Ascending aorta (tissue), 2 donors: ENCODE data around the gene FAM110D. TPM values are rescaled to one million over a fixed set of nuclear protein-coding genes. Genes with fewer than 3 reads are reported as not detected.

Experiments
- DNase-seq, 2 donors: peaks; one replicate each; pipeline ENCODE4 v3.0.0-alpha.2; 2019; ENCODE audit warnings: low spot score in 2 of 2
- H3K27ac ChIP-seq, 2 donors: fragments of 200-600 bp; sonication (generic); one replicate each; pipeline ENCODE4 v1.5.1; 2016 to 2017; ENCODE audit warnings: mild to moderate bottlenecking in 1 of 2
- H3K27me3 ChIP-seq: fragments of 200-600 bp; sonication (generic); one replicate; pipeline ENCODE4 v1.5.1; 2017
- H3K36me3 ChIP-seq, 2 donors: fragments of 200-600 bp; sonication (generic); one replicate each; pipeline ENCODE4 v1.5.1; 2016
- H3K4me1 ChIP-seq, 2 donors: fragments of 200-600 bp; sonication (generic); one replicate each; pipeline ENCODE4 v1.5.1; 2016 to 2017; ENCODE audit warnings: mild to moderate bottlenecking in 1 of 2
- H3K4me3 ChIP-seq, 2 donors: fragments of 200-600 bp; sonication (generic); one replicate each; pipeline ENCODE4 v1.5.1; 2016 to 2017; ENCODE audit warnings: mild to moderate bottlenecking in 1 of 2
- H3K9me3 ChIP-seq, 2 donors: fragments of 200-600 bp; sonication (generic); one replicate each; pipeline ENCODE4 v1.5.1; 2016
- intact Hi-C: fragments of 100-400 bp; cut with DNase I; formaldehyde crosslinking; loops from one replicate; pipeline ENCODE4 v1.15.1; 2023
- total RNA-seq: library from RNA; depleted of rRNA; stranded (reverse); fragments of >200 nt; gene quantifications from one replicate; pipeline ENCODE4 v1.1.0, GENCODE V29; 2016
- TF ChIP-seq, protein P1 (sequence below), 3 experiments: fragments of 200-600 bp in 2 of 3; fragments of 450-650 bp in 1 of 3; sonication (generic) in 2 of 3; IDR thresholded peaks; one replicate each; pipeline ENCODE4 v1.5.1; 2016 to 2019; ENCODE audit warnings: antibody characterized with exemption in 3 of 3, mild to moderate bottlenecking in 1 of 3, moderate library complexity in 1 of 3

FAM110D gene
- total RNA-seq, 1 donor from 2014 or later, result 60.0 TPM

DNA sequence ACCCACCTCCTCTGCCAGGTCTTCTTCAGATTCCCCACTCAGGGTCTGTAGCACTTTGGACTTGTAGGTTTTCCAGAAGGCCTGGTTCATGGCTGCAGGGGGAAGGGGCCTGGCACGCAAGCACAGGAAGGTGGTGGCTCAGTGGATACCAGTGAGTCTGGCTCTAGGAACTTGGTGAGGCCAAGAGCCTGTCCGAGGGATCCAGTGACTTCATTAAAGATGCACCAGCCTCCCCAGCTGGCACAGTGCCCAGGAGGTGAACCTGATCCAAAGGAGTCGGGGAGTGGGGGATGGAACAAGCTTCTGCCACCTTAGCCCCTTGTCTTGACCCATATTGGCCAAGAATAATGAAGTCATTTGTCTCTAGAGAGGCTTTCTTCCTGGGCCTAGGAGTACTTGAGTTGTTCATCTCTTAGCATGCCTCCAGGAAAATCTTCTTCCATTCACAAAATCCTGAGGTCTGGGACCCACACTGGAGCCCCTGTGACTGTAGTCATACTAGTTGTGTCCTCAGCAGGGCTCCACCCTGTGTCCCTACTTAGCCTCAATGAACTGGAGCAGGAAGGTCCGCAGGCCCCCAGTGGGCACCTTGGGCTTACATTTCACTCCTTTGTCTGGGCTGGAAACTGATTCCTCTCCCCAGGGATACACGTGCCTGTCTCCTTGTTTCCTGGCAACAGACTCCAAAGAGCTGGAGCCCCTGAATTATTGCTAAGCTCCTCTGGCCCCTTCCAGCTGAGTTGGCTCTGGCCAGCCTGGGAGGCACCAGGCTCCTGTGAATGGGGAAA, 9.7 kb downstream of the FAM110D start, which contains the start of gene C1orf232:
C1orf232 (minus strand) TSS at position 554 of the 788 bp plus-strand sequence; CDS start at position 90, 464 bp downstream.
- Histone ChIP-seq H3K36me3 (no peaks in the 10 kb centered on the region), H3K9me3 (no peaks in the 10 kb centered on the region), H3K27ac (peak within 1 kb of the TSS; percentile 41 to 54), H3K4me1 (peaks cover 0 to 9% of the 10 kb centered on the region in 2 donors), H3K27me3 (no peaks in the 10 kb centered on the region), H3K4me3 (peak within 1 kb of the TSS; percentile 63 to 90)
- DNase-seq, result no peak
- TF ChIP-seq, protein P1, sequence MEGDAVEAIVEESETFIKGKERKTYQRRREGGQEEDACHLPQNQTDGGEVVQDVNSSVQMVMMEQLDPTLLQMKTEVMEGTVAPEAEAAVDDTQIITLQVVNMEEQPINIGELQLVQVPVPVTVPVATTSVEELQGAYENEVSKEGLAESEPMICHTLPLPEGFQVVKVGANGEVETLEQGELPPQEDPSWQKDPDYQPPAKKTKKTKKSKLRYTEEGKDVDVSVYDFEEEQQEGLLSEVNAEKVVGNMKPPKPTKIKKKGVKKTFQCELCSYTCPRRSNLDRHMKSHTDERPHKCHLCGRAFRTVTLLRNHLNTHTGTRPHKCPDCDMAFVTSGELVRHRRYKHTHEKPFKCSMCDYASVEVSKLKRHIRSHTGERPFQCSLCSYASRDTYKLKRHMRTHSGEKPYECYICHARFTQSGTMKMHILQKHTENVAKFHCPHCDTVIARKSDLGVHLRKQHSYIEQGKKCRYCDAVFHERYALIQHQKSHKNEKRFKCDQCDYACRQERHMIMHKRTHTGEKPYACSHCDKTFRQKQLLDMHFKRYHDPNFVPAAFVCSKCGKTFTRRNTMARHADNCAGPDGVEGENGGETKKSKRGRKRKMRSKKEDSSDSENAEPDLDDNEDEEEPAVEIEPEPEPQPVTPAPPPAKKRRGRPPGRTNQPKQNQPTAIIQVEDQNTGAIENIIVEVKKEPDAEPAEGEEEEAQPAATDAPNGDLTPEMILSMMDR (IDR thresholded peaks at IDR 0.05), result no peak
- intact Hi-C loops, result loop anchor here (1.0 to 10.0 kb wide), 5 partner anchors 66 to 266 kb away; partner anchors contain the start of genes CEP85, DHDDS and STMN1

DNA sequence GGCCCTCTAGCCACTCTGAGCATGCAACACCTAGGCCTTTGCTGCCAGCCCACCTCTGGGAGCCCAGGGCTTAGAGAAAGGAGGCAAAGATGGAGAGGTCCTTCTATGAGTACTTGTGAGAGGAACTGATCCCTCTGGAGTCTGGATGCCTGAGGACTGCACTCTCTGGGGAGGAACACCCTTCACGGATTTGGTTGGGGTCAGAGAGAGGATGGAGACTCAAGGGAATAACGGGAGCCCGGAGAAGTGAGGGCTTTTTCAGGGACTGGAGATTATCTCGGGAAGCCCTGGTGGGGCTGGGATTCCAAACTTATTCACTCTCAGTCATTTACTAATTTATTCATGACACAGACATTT, 10.3 kb downstream of the FAM110D start:
- intact Hi-C loops, result loop anchor here (1.0 to 10.0 kb wide), 5 partner anchors 65 to 266 kb away; partner anchors contain the start of genes CEP85, DHDDS and STMN1
- H3K27ac ChIP-seq, result peak overlapping the region; percentile 41 to 54
- no peak for DNase-seq
- peaks cover 0 to 6% of the 10 kb centered on the region in 2 donors for H3K4me1 ChIP-seq
- H3K36me3 ChIP-seq, result no peaks in the 10 kb centered on the region
- H3K27me3 ChIP-seq, result no peaks in the 10 kb centered on the region
- H3K9me3 ChIP-seq, result no peaks in the 10 kb centered on the region
- TF ChIP-seq, protein P1 (IDR thresholded peaks at IDR 0.05), result no peak
- H3K4me3 ChIP-seq, result peak overlapping the region; percentile 63 to 90

DNA sequence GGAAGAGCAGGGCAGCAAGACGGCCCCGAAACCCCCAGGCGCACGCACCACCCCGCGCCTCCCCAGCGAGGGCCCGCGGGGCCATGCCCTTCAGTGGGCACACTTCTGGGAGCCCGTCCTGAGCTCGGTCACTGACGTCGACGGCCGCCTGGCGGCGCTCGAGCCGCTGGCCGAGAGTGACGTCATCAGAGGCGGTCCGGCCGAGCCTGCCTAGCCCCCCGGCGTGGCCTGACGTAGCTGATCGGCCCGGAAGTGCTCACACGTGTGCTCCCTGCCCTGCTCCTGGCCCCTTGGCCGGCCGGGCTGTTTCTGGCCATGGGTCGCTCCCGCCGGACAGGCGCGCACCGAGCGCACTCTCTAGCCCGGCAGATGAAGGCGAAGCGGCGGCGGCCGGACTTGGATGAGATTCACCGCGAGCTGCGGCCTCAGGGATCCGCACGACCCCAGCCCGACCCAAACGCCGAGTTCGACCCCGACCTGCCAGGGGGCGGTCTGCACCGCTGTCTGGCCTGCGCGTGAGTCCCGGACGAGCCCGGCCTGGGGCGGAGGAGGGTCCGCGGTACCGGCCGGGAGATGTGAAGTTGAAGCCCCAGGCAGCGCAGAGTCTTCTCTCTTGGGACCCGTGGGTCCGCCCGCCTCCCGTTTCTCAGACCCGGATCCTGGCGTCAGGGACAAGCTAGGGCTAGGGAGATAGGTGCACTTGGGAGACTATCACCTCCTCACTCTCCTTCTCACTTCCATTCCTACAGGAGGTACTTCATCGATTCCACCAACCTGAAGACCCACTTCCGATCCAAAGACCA, 11.0 kb downstream of the FAM110D start, which contains the start of gene ZNF593:
ZNF593 (plus strand) TSS at position 240 of the 803 bp plus-strand sequence; CDS start at position 316, 76 bp downstream.
- peak within 1 kb of the TSS; percentile 41 to 54 for H3K27ac ChIP-seq
- no peaks in the 10 kb centered on the region for H3K36me3 ChIP-seq
- no peaks in the 10 kb centered on the region for H3K9me3 ChIP-seq
- DNase-seq, result peak; percentile 35 to 96
- H3K4me3 ChIP-seq, result peak within 1 kb of the TSS; percentile 63 to 90
- intact Hi-C loops, result loop anchor here (1.0 to 10.0 kb wide), 5 partner anchors 64 to 265 kb away; partner anchors contain the start of genes CEP85, DHDDS and STMN1
- TF ChIP-seq, protein P1 (IDR thresholded peaks at IDR 0.05), result peak; percentile 91 to 96 (median 93)
- peaks cover 0 to 6% of the 10 kb centered on the region in 2 donors for H3K4me1 ChIP-seq
- no peaks in the 10 kb centered on the region for H3K27me3 ChIP-seq

DNA sequence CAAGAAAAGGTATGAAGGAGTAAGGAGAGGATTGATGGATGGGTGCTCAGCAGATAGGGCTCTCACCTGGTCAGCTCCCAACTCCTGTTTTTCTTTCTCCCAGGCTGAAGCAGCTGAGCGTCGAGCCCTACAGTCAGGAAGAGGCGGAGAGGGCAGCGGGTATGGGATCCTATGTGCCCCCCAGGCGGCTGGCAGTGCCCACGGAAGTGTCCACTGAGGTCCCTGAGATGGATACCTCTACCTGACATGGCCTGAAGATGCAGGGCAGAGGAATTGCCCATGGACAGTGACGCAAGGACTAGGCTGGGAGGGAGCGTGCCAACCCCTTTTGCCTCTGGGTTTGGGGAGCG, 11.6 kb downstream of the FAM110D start:
- DNase-seq, result no peak
- Histone ChIP-seq H3K36me3 (no peaks in the 10 kb centered on the region), H3K27ac (peak overlapping the region in 1 of 2 donors; percentile 41), H3K27me3 (no peaks in the 10 kb centered on the region), H3K9me3 (no peaks in the 10 kb centered on the region), H3K4me1 (peaks cover 0 to 6% of the 10 kb centered on the region in 2 donors), H3K4me3 (peak overlapping the region; percentile 63 to 90)
- TF ChIP-seq, protein P1 (IDR thresholded peaks at IDR 0.05), result no peak
- intact Hi-C loops, result no loop called here
